Smooth muscle cell (in vitro differentiated cells): ENCODE data around the gene LAMA2. TPM values are rescaled to one million over a fixed set of nuclear protein-coding genes. Genes with fewer than 3 reads are reported as not detected.
A peak's percentile ranks its signal among the peaks of the same experiment; 100 is the strongest.

ENCODE experiments used
- DNase-seq: peaks from one replicate; lab custom pipeline; 2025; ENCODE audit not compliant: unreplicated experiment; lab: John Stamatoyannopoulos, UW
- H2AFZ ChIP-seq: fragments of 200-600 bp; sonication (generic); 2 replicates; pipeline ENCODE4 v1.6.0; 2016; ENCODE audit warnings: antibody characterized with exemption, low read depth, mild to moderate bottlenecking
- H3F3A ChIP-seq: fragments of 200-600 bp; sonication (generic); 2 replicates; pipeline ENCODE4 v1.6.0; 2017; ENCODE audit warnings: antibody characterized with exemption, low read depth
- H3K27ac ChIP-seq: fragments of 200-600 bp; sonication (generic); 2 replicates; pipeline ENCODE4 v1.5.1; 2016; ENCODE audit warnings: low read depth, mild to moderate bottlenecking
- H3K27me3 ChIP-seq: fragments of 200-600 bp; sonication (generic); 2 replicates; pipeline ENCODE4 v1.6.1; 2016; ENCODE audit warnings: low read depth, mild to moderate bottlenecking
- H3K36me3 ChIP-seq: fragments of 200-600 bp; sonication (generic); 2 replicates; pipeline ENCODE4 v1.5.1; 2016; ENCODE audit warnings: low read depth
- H3K4me1 ChIP-seq: fragments of 200-600 bp; sonication (generic); 2 replicates; pipeline ENCODE4 v1.5.1; 2016; ENCODE audit warnings: low read depth
- H3K4me2 ChIP-seq: fragments of 200-600 bp; sonication (generic); 2 replicates; pipeline ENCODE4 v1.6.0; 2016; ENCODE audit warnings: mild to moderate bottlenecking
- H3K4me3 ChIP-seq: fragments of 200-600 bp; sonication (generic); 2 replicates; pipeline ENCODE4 v1.5.1; 2016; ENCODE audit warnings: mild to moderate bottlenecking
- H3K79me2 ChIP-seq: fragments of 200-600 bp; sonication (generic); 2 replicates; pipeline ENCODE4 v1.6.0; 2016; ENCODE audit warnings: low read depth, mild to moderate bottlenecking
- H3K9ac ChIP-seq: fragments of 200-600 bp; sonication (generic); 2 replicates; pipeline ENCODE4 v1.6.0; 2016; ENCODE audit warnings: low read depth
- H3K9me3 ChIP-seq: fragments of 200-600 bp; sonication (generic); replicated peaks from 2 replicates; pipeline ENCODE4 v1.5.1; 2016; ENCODE audit warnings: low read depth
- H4K20me1 ChIP-seq: fragments of 200-600 bp; sonication (generic); 2 replicates; pipeline ENCODE4 v1.6.0; 2016; ENCODE audit warnings: low read depth
- WGBS: methylation state at CpG from one replicate; pipeline ENCODE4 v1.1.7; 2016; ENCODE audit warnings: low lambda C conversion rate; 5-methylcytosine and 5-hydroxymethylcytosine counted together
- polyA plus RNA-seq: library from polyadenylated mRNA; unstranded; fragments of >200 nt; fragmentation: Nextera tagmentation; extraction: Ambion mirVana; gene quantifications from 2 replicates; pipeline ENCODE4 v1.2.1, GENCODE V29; 2016
- total RNA-seq: library from RNA; depleted of rRNA; stranded (reverse); fragments of >200 nt; gene quantifications from 2 replicates; pipeline ENCODE4 v1.2.3, GENCODE V29; 2014
- TF ChIP-seq, protein P1 (sequence below): fragments of 200-600 bp; sonication (generic); IDR thresholded peaks from 2 replicates; pipeline ENCODE4 v1.5.1; 2017; ENCODE audit warnings: borderline replicate concordance, mild to moderate bottlenecking, antibody characterized with exemption; ENCODE audit not compliant: insufficient read depth, poor library complexity, severe bottlenecking

The LAMA2 gene
- total and polyA plus RNA-seq, 2 experiments from 2014 or later, result 21.7 to 92.9 TPM

- Histone ChIP-seq H3K36me3 (no peaks in the 10 kb centered on the region), H3K9me3 (no peaks in the 10 kb centered on the region), H3K4me1 (no peaks in the 10 kb centered on the region), H2AFZ (no peak overlapping the region), H3K4me2 (no peak overlapping the region), H3F3A (no peaks in the 10 kb centered on the region), H3K79me2 (no peaks in the 10 kb centered on the region), H3K27ac (no peak overlapping the region), H4K20me1 (no peaks in the 10 kb centered on the region), H3K9ac (no peak overlapping the region), H3K4me3 (no peak overlapping the region), H3K27me3 (no peaks in the 10 kb centered on the region)
- no peak for DNase-seq
- 94% methylated on average over 3 of the region's 3 CpGs for WGBS
- TF ChIP-seq, protein P1, sequence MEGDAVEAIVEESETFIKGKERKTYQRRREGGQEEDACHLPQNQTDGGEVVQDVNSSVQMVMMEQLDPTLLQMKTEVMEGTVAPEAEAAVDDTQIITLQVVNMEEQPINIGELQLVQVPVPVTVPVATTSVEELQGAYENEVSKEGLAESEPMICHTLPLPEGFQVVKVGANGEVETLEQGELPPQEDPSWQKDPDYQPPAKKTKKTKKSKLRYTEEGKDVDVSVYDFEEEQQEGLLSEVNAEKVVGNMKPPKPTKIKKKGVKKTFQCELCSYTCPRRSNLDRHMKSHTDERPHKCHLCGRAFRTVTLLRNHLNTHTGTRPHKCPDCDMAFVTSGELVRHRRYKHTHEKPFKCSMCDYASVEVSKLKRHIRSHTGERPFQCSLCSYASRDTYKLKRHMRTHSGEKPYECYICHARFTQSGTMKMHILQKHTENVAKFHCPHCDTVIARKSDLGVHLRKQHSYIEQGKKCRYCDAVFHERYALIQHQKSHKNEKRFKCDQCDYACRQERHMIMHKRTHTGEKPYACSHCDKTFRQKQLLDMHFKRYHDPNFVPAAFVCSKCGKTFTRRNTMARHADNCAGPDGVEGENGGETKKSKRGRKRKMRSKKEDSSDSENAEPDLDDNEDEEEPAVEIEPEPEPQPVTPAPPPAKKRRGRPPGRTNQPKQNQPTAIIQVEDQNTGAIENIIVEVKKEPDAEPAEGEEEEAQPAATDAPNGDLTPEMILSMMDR, result no peak
Measured at GRCh38 chr6:129364767-129365166, 481.8 kb downstream of the LAMA2 start.

DNA sequence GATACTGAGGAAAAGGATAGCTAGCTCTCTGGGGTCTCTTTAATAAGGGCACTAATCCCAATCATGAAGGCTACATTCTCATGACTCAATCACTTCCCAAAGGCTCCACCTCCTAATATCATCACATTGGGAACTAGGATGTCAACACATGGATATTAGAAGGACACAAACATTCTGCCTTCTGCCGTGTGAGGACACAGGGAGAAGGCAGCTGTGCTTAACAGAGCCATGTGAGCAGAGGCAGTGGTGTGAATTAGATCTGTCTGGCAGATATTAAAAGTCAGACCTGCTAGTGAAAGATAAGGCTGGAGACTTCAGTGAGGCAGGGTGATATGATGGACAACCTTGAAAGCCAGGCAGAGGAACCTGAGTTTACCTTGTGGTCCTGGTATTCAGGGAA, 485.1 kb downstream of the LAMA2 start:
- no peaks in the 10 kb centered on the region for H3K9me3 ChIP-seq
- peaks cover 4% of the 10 kb centered on the region for H3K4me1 ChIP-seq
- H3K79me2 ChIP-seq, result no peaks in the 10 kb centered on the region
- no peak overlapping the region for H3K9ac ChIP-seq
- no peaks in the 10 kb centered on the region for H3K36me3 ChIP-seq
- H3F3A ChIP-seq, result no peaks in the 10 kb centered on the region
- no peak for DNase-seq
- WGBS, result 88% methylated on average over 1 of the region's 1 CpG
- no peak overlapping the region for H2AFZ ChIP-seq
- no peak overlapping the region for H3K27ac ChIP-seq
- no peak overlapping the region for H3K4me2 ChIP-seq
- H3K4me3 ChIP-seq, result no peak overlapping the region
- TF ChIP-seq, protein P1, result no peak
- no peaks in the 10 kb centered on the region for H4K20me1 ChIP-seq
- no peaks in the 10 kb centered on the region for H3K27me3 ChIP-seq

- H3K4me2 ChIP-seq, result peak overlapping the region; percentile 13
- H2AFZ ChIP-seq, result no peak overlapping the region
- 65% methylated on average over 2 of the region's 2 CpGs for WGBS
- peaks cover 4% of the 10 kb centered on the region for H3K4me1 ChIP-seq
- TF ChIP-seq, protein P1, result no peak
- no peaks in the 10 kb centered on the region for H3K27me3 ChIP-seq
- no peaks in the 10 kb centered on the region for H3K79me2 ChIP-seq
- no peak overlapping the region for H3K27ac ChIP-seq
- H3K36me3 ChIP-seq, result no peaks in the 10 kb centered on the region
- no peak for DNase-seq
- no peaks in the 10 kb centered on the region for H4K20me1 ChIP-seq
- no peak overlapping the region for H3K9ac ChIP-seq
- no peaks in the 10 kb centered on the region for H3F3A ChIP-seq
- no peak overlapping the region for H3K4me3 ChIP-seq
- no peaks in the 10 kb centered on the region for H3K9me3 ChIP-seq
Measured at GRCh38 chr6:129368970-129369369, 486.0 kb downstream of the LAMA2 start.

GRCh38 chr6:129369737-129370136, 486.8 kb downstream of the LAMA2 start:
- Histone ChIP-seq H3K9me3 (no peaks in the 10 kb centered on the region), H3K27me3 (no peaks in the 10 kb centered on the region), H3K4me3 (no peak overlapping the region), H2AFZ (no peak overlapping the region), H3K4me1 (peaks cover 4% of the 10 kb centered on the region), H3K36me3 (no peaks in the 10 kb centered on the region), H3F3A (no peaks in the 10 kb centered on the region), H3K4me2 (peak overlapping the region; percentile 83), H4K20me1 (no peaks in the 10 kb centered on the region), H3K27ac (no peak overlapping the region), H3K79me2 (no peaks in the 10 kb centered on the region), H3K9ac (no peak overlapping the region)
- WGBS, result 62% methylated on average over 5 of the region's 5 CpGs
- TF ChIP-seq, protein P1, result no peak
- no peak for DNase-seq
